ENCODE results near the gene BACE1-AS.

The BACE1-AS gene

DNA sequence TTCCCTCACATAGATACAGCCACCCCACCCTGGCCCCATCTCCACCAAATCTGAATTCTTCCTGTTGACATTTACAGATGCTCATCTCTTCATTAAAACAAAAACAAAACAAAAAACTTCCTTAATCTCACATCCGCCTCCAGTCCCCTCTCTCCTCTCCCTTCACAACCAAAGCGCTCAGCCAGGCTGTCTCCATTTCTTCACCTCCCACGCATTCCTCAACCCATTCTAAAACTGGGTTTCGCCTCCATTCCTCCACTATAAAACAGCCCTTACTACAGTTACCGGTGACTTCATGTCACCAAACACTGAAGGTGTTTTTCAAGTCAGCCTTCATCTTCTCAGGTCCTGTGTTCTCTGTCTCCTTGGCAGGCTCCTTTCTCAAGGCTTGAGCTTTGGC lies 9.6 kb downstream of the BACE1-AS start:
- TF ChIP-seq, protein P1, sequence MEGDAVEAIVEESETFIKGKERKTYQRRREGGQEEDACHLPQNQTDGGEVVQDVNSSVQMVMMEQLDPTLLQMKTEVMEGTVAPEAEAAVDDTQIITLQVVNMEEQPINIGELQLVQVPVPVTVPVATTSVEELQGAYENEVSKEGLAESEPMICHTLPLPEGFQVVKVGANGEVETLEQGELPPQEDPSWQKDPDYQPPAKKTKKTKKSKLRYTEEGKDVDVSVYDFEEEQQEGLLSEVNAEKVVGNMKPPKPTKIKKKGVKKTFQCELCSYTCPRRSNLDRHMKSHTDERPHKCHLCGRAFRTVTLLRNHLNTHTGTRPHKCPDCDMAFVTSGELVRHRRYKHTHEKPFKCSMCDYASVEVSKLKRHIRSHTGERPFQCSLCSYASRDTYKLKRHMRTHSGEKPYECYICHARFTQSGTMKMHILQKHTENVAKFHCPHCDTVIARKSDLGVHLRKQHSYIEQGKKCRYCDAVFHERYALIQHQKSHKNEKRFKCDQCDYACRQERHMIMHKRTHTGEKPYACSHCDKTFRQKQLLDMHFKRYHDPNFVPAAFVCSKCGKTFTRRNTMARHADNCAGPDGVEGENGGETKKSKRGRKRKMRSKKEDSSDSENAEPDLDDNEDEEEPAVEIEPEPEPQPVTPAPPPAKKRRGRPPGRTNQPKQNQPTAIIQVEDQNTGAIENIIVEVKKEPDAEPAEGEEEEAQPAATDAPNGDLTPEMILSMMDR (IDR thresholded peaks at IDR 0.05; ENCODE audit: low read depth, low read length): no peak
- no peak for DNase-seq (ENCODE audit: extremely low read depth, low read depth)

DNA sequence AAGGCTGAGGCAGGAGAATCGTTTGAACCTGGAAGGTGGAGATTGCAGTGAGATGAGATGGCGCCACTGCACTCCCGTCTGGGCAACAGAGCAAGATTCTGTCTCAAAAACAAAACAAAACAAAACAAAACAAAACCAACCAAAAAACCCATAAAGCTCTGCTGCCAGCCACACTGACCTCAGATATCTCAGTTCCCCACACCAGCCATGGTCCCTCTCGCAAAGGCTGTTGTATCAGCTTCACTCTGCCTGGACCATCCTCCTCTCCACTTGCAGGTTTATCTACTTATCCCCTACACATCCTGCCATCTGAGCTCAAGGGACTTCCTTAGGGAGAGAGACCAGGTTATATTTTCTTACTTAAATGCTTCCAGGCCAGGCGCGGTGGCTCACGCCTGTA lies 11.1 kb downstream of the BACE1-AS start:
- no peak for DNase-seq (ENCODE audit: extremely low read depth, low read depth)
- TF ChIP-seq, protein P1 (IDR thresholded peaks at IDR 0.05; ENCODE audit: low read depth, low read length): no peak

DNA sequence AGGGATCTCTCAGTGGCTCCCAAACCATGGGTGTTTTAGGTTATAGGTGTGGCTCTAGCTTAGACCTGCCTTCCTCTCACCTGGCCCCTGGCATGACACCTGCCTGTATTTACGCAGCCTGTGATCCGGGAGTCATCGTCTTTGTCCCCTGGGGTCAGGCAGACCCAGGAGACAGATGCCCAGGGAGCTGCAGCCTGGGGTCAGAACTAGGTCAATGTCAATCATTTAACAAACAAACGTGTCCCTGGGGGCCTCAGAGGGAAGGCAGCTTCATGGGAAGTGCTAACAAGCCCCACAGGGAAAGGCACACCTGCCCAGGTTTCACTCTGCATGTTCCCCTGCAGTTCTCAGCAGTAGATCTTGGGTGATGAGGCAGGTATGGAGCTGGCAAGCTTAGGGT lies 12.0 kb downstream of the BACE1-AS start:
- no peak for DNase-seq (ENCODE audit: extremely low read depth, low read depth)
- TF ChIP-seq, protein P1 (IDR thresholded peaks at IDR 0.05; ENCODE audit: low read depth, low read length): no peak

DNA sequence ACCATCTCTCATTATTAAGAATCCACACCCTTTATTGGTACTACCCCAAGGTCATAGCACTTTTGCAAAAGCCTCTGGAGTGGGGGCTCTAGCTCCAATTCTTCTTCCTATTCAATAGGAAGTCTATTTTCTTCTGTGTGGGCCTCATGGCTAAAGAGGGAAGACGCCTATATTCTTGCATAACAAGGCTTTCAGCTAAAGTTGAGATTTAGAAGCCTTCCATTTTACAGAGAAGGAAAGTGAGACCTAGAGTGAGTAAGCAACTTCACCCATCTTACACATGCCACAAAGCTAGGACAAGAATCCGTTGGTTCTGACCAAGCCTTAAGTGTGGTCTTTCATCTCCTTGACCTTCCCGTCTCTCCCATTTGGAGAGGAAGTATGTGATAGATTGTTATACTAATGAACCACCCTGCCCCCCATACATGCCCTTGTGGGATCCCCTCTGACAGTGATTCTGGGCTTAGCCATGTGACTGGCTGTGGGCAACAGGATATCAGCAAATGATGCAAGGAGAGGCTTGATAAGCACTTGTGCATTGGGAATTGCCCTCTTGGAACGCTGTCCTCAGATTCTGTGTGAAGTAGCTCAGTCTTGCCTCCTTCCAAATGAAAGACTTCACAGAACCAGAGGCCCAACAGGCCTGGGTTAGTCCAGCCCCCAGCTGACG lies 12.6 kb downstream of the BACE1-AS start:
- no peak for DNase-seq (ENCODE audit: extremely low read depth, low read depth)
- TF ChIP-seq, protein P1 (IDR thresholded peaks at IDR 0.05; ENCODE audit: low read depth, low read length): no peak

DNA sequence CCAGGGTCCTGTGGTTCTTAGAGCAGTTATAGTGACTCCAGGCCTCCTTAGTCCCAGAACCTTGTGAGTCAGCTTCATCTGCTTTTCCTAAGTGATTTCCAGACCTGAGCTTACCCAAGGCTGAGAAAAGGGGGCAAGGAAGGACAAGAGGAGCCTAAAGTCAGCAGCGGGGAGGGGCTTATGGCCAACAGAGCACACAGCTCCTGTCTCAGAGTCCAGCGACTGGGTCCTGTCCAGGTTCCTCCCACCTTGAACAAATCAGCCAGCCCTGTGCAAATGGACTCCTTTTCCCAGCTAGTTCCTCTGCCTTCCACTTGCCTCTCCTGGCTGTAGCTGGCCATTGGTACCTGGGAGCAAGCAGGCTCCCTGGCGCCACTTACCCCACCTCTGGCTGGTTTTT lies 14.0 kb downstream of the BACE1-AS start:
- TF ChIP-seq, protein P1 (IDR thresholded peaks at IDR 0.05; ENCODE audit: low read depth, low read length): no peak
- DNase-seq (ENCODE audit: extremely low read depth, low read depth): no peak

DNA sequence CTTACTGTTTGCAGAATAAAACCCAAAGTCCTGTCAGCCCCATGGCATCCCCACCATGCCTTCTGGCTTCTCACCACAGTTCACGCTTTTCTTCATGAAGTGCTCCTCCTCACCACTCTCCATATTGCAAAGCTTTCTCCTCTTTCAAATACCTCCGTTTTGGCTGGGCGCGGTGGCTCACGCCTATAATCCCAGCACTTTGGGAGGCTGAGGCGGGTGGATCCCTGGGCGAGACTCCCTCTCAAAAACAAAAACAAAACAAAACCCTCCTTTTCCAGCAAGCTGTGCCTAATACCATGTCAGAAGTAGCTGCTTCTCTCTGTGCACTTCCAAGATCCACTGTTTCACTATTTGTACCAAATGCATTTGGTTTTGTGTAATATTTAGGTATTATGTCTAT lies 18.2 kb downstream of the BACE1-AS start:
- TF ChIP-seq, protein P1 (IDR thresholded peaks at IDR 0.05; ENCODE audit: low read depth, low read length): no peak
- no peak for DNase-seq (ENCODE audit: extremely low read depth, low read depth)

DNA sequence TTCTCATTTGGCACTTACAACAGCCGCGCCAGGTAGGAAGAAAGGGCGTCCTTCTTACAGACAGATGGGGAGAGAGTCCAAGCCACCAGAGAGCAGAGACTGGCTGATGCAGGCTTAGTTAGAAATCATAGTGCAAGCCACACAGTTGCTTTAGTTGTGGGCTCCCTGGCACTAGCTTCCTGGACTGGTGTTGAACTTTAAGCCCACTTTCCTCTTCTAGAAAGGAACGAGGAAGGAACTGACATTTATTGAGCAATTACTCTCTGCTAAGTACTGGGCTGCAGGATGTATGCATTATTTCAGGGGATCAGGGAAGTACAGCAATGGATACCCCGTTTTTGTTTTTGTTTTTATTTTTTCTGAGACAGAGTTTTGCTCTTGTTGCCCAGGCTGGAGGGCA lies 21.9 kb downstream of the BACE1-AS start:
- TF ChIP-seq, protein P1 (IDR thresholded peaks at IDR 0.05; ENCODE audit: low read depth, low read length): no peak
- DNase-seq (ENCODE audit: extremely low read depth, low read depth): no peak
